Retinal pigment epithelial cell (primary cell): ENCODE measurements around the gene LRIG1.

Experiments used
- DNase-seq: peaks from one replicate; pipeline ENCODE4 v3.0.0-alpha.2; 2010; ENCODE audit warnings: low read depth
- H3K4me3 ChIP-seq: 2 replicates; pipeline ENCODE4 v1.5.1; 2011; ENCODE audit warnings: mild to moderate bottlenecking, low read length, control low read depth, moderate library complexity
- CTCF ChIP-seq: conservative IDR thresholded peaks from 2 replicates; pipeline ENCODE4 v1.5.1; 2011; ENCODE audit warnings: low read depth, low read length, control low read depth, inconsistent platforms

Gene LRIG1

GRCh38 chr3:66342717-66343356, 158.0 kb downstream of the LRIG1 start:
- no peak overlapping the region for H3K4me3 ChIP-seq
- no peak for TF ChIP-seq CTCF
- no peak for DNase-seq

- no peak overlapping the region for H3K4me3 ChIP-seq
- no peak for TF ChIP-seq CTCF
- DNase-seq = no peak
Measured at GRCh38 chr3:66338927-66339326, 161.9 kb downstream of the LRIG1 start.

GRCh38 chr3:66336333-66336766, 164.5 kb downstream of the LRIG1 start:
- no peak for TF ChIP-seq CTCF
- DNase-seq = no peak
- H3K4me3 ChIP-seq = no peak overlapping the region

- no peak for TF ChIP-seq CTCF
- no peak overlapping the region for H3K4me3 ChIP-seq
- no peak for DNase-seq
Measured at GRCh38 chr3:66335671-66336070, 165.2 kb downstream of the LRIG1 start.
